Keratinocyte (primary cell): ENCODE data around the gene CPS1. TPM values are rescaled to one million over a fixed set of nuclear protein-coding genes. Genes with fewer than 3 reads are reported as not detected.

Experiments
- DNase-seq: peaks from one replicate; pipeline ENCODE4 v3.0.0-alpha.2; 2011; ENCODE audit warnings: low read depth, missing footprints, low spot score
- FAIRE-seq: peaks from 2 replicates; lab custom pipeline; 2011; peaks lifted over from hg19 to GRCh38; lab: Jason Lieb, UNC
- H2AFZ ChIP-seq: 2 replicates; pipeline ENCODE4 v1.6.0; 2012; ENCODE audit warnings: low read length, control low read depth, inconsistent platforms; ENCODE audit not compliant: control insufficient read depth
- H3K27ac ChIP-seq: 2 replicates; pipeline ENCODE4 v1.5.1; 2011; ENCODE audit warnings: low read length; ENCODE audit not compliant: control insufficient read depth, insufficient read depth
- H3K27me3 ChIP-seq: 3 replicates; pipeline ENCODE4 v1.6.0; 2011; ENCODE audit warnings: low read length; ENCODE audit not compliant: control insufficient read depth, insufficient read depth; ENCODE audit errors: extremely low read depth
- H3K36me3 ChIP-seq, 2 experiments: 2 replicates in 1 of 2; 3 replicates in 1 of 2; pipeline ENCODE4 v1.5.1; 2011; ENCODE audit warnings: low read length in 2 of 2, mild to moderate bottlenecking in 1 of 2; ENCODE audit not compliant: control insufficient read depth in 2 of 2, insufficient read depth in 2 of 2; ENCODE audit errors: extremely low read depth in 1 of 2
- H3K4me1 ChIP-seq: 3 replicates; pipeline ENCODE4 v1.5.1; 2011; ENCODE audit warnings: low read length; ENCODE audit not compliant: control insufficient read depth, insufficient read depth; ENCODE audit errors: extremely low read depth
- H3K4me2 ChIP-seq: 3 replicates; pipeline ENCODE4 v1.6.0; 2011; ENCODE audit warnings: low read depth, low read length; ENCODE audit not compliant: control insufficient read depth, insufficient read depth; ENCODE audit errors: extremely low read depth
- H3K4me3 ChIP-seq, 3 experiments: fragments of 200-600 bp in 1 of 3; sonication (generic) in 1 of 3; 2 replicates in 2 of 3; 3 replicates in 1 of 3; pipeline ENCODE4 v1.5.1; 2011 to 2016; ENCODE audit warnings: low read length in 3 of 3, mild to moderate bottlenecking in 3 of 3, control low read depth in 2 of 3, inconsistent platforms in 1 of 3, low read depth in 1 of 3, mixed read lengths in 1 of 3, mixed run types in 1 of 3, moderate library complexity in 1 of 3; ENCODE audit not compliant: control insufficient read depth in 2 of 3, insufficient read depth in 2 of 3; ENCODE audit errors: extremely low read depth in 1 of 3
- H3K79me2 ChIP-seq: 2 replicates; pipeline ENCODE4 v1.6.0; 2012; ENCODE audit warnings: low read length; ENCODE audit not compliant: control insufficient read depth, insufficient read depth
- H3K9ac ChIP-seq: 3 replicates; pipeline ENCODE4 v1.6.0; 2011; ENCODE audit warnings: low read length; ENCODE audit not compliant: control insufficient read depth, insufficient read depth; ENCODE audit errors: extremely low read depth
- H3K9me1 ChIP-seq: 3 replicates; pipeline ENCODE4 v1.6.0; 2011; ENCODE audit warnings: low read length; ENCODE audit not compliant: control insufficient read depth, insufficient read depth; ENCODE audit errors: extremely low read depth
- H3K9me3 ChIP-seq: 2 replicates; pipeline ENCODE4 v1.5.1; 2012; ENCODE audit warnings: low read depth, low read length; ENCODE audit not compliant: control insufficient read depth
- H4K20me1 ChIP-seq: 3 replicates; pipeline ENCODE4 v1.6.0; 2011; ENCODE audit warnings: low read length; ENCODE audit not compliant: control insufficient read depth, insufficient read depth; ENCODE audit errors: extremely low read depth
- EZH2 ChIP-seq: IDR thresholded peaks from one replicate; pipeline ENCODE4 v1.6.1; 2012; ENCODE audit warnings: inconsistent platforms, mild to moderate bottlenecking, low read length, moderate library complexity
- dilution Hi-C: fragments of 300-500 bp; cut with MboI; formaldehyde crosslinking; loops from one replicate; pipeline ENCODE4 v1.7.0; 2020; ENCODE audit warnings: low sequenced_read_pairs; ENCODE audit not compliant: extremely low pct_ligation_motif_present
- polyA plus RNA-seq, 5 experiments: library from polyadenylated mRNA; depleted of rRNA in 3 of 5; stranded (reverse) in 3 of 5; stranded (forward) in 1 of 5; unstranded in 1 of 5; fragments of >200 nt; gene quantifications; 1 replicate in 1 of 5; 2 replicates in 3 of 5; 3 replicates in 1 of 5; pipeline versions ENCODE4 v1.2.1 to v1.2.3, GENCODE V29; 2011 to 2012; ENCODE audit warnings: missing spikeins in 2 of 5, low read depth in 1 of 5, low replicate concordance in 1 of 5
- TF ChIP-seq, protein P1 (sequence below), 3 experiments: IDR thresholded peaks in 1 of 3; conservative IDR thresholded peaks in 1 of 3; optimal IDR thresholded peaks in 1 of 3; 2 replicates in 2 of 3; 3 replicates in 1 of 3; pipeline versions ENCODE3 to v1.5.1; 2011; ENCODE audit warnings: low read length in 3 of 3, mild to moderate bottlenecking in 3 of 3, moderate library complexity in 2 of 3, control low read depth in 1 of 3, inconsistent platforms in 1 of 3; ENCODE audit not compliant: insufficient read depth in 2 of 3; ENCODE audit errors: extremely low read depth in 1 of 3

CPS1 gene
- polyA plus RNA-seq, 1 donor (not counting 4 experiments of a cell fraction or from before 2014, with no cell fraction given), result 33.0 TPM

DNA sequence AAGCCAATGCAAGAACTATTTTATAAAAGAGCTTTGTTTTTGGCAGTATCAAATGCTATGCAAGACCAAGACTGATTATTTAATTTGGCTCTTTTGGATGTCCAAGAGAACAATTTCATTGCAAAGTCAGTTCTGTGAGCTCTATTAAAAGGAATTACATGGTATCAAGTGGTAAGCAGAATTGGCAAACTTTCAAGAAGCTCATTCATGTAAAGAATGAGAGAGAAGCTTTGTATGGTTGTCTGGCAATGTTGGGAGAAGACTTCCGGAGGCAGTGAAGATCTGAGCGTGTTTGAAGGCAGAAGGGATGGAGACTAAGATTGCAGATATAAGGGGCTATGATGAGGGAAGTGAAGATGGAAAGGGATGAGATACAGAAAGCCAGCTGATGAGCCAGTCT, 49.6 kb downstream of the CPS1 start:
- DNase-seq, result no peak
- dilution Hi-C loops, result no loop called here
- no peak for TF ChIP-seq EZH2
- TF ChIP-seq, protein P1, sequence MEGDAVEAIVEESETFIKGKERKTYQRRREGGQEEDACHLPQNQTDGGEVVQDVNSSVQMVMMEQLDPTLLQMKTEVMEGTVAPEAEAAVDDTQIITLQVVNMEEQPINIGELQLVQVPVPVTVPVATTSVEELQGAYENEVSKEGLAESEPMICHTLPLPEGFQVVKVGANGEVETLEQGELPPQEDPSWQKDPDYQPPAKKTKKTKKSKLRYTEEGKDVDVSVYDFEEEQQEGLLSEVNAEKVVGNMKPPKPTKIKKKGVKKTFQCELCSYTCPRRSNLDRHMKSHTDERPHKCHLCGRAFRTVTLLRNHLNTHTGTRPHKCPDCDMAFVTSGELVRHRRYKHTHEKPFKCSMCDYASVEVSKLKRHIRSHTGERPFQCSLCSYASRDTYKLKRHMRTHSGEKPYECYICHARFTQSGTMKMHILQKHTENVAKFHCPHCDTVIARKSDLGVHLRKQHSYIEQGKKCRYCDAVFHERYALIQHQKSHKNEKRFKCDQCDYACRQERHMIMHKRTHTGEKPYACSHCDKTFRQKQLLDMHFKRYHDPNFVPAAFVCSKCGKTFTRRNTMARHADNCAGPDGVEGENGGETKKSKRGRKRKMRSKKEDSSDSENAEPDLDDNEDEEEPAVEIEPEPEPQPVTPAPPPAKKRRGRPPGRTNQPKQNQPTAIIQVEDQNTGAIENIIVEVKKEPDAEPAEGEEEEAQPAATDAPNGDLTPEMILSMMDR (optimal IDR thresholded peaks at IDR 0.05 in 1 of 3, IDR thresholded peaks at IDR 0.05 in 1 of 3, conservative IDR thresholded peaks at IDR 0.05 in 1 of 3; ENCODE audit: extremely low read depth in 1 of 3, insufficient read depth in 2 of 3, low read length in 3 of 3), result no peak
- no peak overlapping the region for H3K4me3 ChIP-seq
- peaks cover 0 to 1% of the 10 kb centered on the region in 2 experiments for H3K36me3 ChIP-seq
- no peaks in the 10 kb centered on the region for H4K20me1 ChIP-seq
- H3K4me2 ChIP-seq, result no peak overlapping the region
- no peak overlapping the region for H2AFZ ChIP-seq
- H3K9me3 ChIP-seq, result no peaks in the 10 kb centered on the region
- no peak for FAIRE-seq
- H3K4me1 ChIP-seq, result no peaks in the 10 kb centered on the region
- no peaks in the 10 kb centered on the region for H3K79me2 ChIP-seq
- H3K27ac ChIP-seq, result no peak overlapping the region
- H3K27me3 ChIP-seq, result no peaks in the 10 kb centered on the region
- H3K9ac ChIP-seq, result no peak overlapping the region
- no peaks in the 10 kb centered on the region for H3K9me1 ChIP-seq

DNA sequence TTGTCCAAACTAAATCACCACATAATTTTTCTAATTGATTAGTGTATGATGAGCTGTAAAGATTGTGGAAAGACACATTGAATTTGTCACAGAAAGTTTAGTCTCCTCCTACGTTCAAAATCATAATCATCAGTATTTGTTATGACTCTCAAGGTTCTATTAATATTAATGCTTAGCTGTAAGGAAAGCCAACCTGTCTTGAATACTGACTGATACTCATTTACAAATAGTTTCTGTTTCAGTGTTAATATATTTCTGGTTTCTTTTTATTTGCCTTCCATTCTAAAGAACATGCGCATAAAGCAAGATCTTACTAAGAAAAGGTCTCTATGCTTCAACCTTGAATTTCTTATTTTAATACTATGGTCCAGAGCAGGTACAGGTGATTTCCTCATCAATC, 55.1 kb downstream of the CPS1 start:
- Histone ChIP-seq H3K27me3 (no peaks in the 10 kb centered on the region), H3K9ac (no peak overlapping the region), H4K20me1 (no peaks in the 10 kb centered on the region), H3K4me1 (no peaks in the 10 kb centered on the region), H3K9me1 (no peaks in the 10 kb centered on the region), H3K36me3 (peaks cover 0 to 1% of the 10 kb centered on the region in 2 experiments), H3K27ac (no peak overlapping the region), H2AFZ (no peak overlapping the region), H3K4me2 (no peak overlapping the region), H3K4me3 (no peak overlapping the region), H3K9me3 (no peaks in the 10 kb centered on the region), H3K79me2 (no peaks in the 10 kb centered on the region)
- no peak for TF ChIP-seq EZH2
- dilution Hi-C loops, result no loop called here
- DNase-seq (no peak), FAIRE-seq (no peak)

DNA sequence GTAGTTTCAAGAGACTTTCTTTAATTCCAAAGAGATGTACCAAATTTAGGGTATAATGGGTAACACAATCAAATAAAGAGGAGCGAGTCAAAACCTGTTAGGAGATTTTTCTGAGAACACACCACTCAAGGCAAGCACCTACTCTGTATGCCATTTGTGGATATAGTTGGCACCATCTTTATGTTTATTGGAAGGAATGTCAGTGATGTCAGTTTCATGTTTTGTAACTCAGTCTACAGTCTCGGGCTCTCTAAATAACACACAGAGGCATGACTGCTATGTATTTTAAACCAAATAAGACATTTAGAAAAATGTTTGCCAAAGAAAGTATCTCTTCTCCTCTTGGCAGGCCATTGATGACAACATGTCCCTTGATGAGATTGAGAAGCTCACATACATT, 59.7 kb downstream of the CPS1 start:
- DNase-seq (no peak), FAIRE-seq (no peak)
- H3K27me3 ChIP-seq, result no peaks in the 10 kb centered on the region
- H3K27ac ChIP-seq, result no peak overlapping the region
- H3K4me3 ChIP-seq, result no peak overlapping the region
- no peaks in the 10 kb centered on the region for H3K36me3 ChIP-seq
- no peaks in the 10 kb centered on the region for H3K9me1 ChIP-seq
- no peak overlapping the region for H2AFZ ChIP-seq
- no peak overlapping the region for H3K4me2 ChIP-seq
- no peak overlapping the region for H3K9ac ChIP-seq
- H3K4me1 ChIP-seq, result no peaks in the 10 kb centered on the region
- no peaks in the 10 kb centered on the region for H3K9me3 ChIP-seq
- no peaks in the 10 kb centered on the region for H3K79me2 ChIP-seq
- H4K20me1 ChIP-seq, result no peaks in the 10 kb centered on the region
- TF ChIP-seq, protein P1 (optimal IDR thresholded peaks at IDR 0.05 in 1 of 3, IDR thresholded peaks at IDR 0.05 in 1 of 3, conservative IDR thresholded peaks at IDR 0.05 in 1 of 3; ENCODE audit: extremely low read depth in 1 of 3, insufficient read depth in 2 of 3, low read length in 3 of 3), result no peak
- no peak for TF ChIP-seq EZH2
- dilution Hi-C loops, result no loop called here
